ENCODE data around the gene POLD1.
"Not testable (repeated sequence)": the region's sequence is repeated elsewhere in the genome, so short reads cannot be mapped to it uniquely, and the experiment has no call there.

POLD1 gene

DNA sequence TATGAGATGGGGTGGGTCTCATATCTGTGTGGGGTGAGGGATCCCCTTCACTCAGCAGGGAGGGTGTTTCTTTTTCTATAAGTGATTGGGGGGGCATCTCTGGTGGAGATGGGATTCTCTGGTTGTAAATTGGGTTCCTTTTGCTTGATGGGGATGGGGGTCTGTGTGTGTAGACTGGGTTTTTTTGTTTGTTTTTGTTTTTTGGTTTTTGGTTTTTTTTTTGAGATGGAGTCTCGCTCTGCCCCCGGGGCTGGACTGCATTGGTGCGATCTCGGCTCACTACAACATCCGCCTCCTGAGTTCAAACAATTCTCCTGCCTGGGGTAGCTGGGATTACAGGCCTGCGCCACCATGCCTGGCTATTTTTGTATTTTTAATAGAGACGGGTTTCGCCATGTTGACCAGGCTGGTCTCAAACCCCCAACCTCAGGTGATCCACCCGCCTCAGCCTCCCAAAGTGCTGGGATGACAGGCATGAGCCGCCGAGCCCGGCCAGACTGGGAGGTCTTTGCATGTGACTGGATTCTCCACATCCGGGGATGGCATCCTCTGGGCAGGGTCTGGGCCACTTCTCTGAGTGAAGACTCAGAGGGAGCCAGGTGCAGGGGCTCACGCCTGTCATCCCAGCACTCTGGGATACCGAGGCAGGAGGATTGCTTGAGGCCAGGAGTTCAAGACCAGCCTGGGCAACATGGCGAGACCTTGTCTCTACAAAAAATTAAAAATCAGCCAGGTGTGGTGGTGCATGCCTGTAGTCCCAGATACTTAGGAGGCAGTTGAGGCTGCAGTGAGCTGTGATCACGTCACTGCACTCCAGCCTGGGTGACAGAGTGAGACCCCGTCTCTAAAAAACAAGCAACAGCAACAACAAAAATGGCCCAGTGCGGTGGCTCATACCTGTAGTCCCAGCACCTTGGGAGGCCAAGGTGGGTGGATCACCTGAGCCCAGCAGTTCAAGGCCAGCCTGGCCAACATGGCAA is 49.3 kb downstream of the POLD1 start:
- no peak for DNase-seq (ENCODE audit: low read depth in 1 of 2, low spot score in 1 of 2)

DNA sequence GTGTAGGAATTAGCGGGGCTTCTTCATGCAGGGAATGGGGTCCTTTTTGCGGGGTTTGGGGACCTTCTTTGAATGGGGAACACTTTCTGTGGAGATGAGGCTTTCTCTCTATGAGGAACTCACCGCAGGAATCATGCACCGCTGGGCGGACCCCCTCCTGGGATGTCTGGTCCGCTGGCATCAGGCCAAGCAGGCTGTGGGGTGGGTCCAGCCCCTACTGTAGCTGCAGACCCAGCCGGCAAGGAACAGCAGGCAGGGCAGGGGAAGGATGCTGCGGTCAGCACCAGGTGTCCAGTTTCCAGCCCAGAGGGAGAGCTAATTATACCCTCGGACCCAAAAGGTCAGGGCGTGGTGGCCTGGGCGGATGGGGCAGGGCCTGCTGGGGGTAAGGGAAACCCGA is 50.4 kb downstream of the POLD1 start:
- no peak for DNase-seq (ENCODE audit: low read depth in 1 of 2, low spot score in 1 of 2)

DNA sequence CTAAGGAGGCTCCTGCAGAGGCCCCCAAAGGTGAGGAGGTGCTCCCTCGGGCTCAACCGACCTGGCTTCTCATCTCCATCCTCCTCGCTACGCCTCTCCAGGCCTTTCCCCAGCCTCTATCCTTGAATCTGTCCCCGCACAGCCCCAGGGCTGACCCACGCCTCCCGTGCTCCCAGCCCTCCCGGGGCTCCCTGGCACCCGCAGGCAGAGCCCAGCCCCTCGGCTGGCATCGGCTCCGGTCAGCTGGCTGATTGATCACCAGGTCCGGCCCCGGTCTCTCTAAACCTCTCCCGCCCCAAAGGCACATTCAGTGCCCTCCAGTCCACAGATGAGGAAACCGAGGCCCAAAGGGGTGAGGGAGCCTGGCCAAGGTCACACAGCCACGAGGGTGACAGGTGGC is 51.1 kb downstream of the POLD1 start:
- DNase-seq (ENCODE audit: low read depth in 1 of 2, low spot score in 1 of 2): no peak

DNA sequence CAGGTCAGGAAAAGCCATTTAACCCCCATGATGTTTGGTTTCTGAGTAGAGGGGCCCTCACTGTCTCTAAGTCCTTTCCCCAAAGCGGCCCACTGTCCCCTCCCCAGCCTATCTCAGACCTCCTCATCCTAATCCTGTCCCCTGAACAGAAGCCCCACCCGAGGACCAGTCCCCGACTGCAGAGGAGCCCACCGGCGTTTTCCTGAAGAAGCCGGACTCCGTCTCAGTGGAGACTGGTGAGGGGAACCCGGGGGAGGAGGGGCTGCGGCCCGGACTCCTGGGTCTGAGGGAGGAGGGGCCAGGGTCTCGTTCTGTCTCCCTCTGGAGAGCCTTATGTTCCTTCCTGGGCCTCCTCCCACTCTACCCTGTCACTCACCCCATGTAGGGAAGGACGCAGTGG is 51.5 kb downstream of the POLD1 start:
- no peak for DNase-seq (ENCODE audit: low read depth in 1 of 2, low spot score in 1 of 2)

DNA sequence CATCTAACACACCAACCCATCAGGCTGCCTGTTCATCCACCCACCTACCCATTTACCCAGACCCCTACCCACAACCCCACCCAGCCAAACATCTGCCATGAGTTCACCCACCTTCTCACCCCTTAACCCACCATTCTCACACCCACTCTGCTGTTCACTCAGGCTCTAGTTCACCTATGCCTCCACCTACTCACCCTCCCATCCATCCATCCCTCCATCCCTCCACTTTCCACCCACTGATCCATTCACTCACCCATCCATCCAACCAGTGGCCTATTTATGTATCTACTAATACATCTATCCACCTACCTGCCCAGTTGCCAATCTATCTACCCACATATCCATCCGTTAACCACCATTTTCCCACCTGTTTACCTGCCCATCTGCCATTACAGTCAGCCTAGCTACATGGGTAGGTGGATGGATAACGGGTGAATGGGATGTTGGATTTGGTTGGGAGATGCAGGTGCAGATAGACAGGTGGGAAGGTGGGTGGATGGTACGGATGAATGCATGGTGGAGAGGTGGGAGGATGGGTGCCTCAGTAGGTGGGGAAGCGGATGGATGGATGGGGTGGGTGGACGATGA is 53.8 kb downstream of the POLD1 start:
- no peak for DNase-seq (ENCODE audit: low read depth in 1 of 2, low spot score in 1 of 2)

DNA sequence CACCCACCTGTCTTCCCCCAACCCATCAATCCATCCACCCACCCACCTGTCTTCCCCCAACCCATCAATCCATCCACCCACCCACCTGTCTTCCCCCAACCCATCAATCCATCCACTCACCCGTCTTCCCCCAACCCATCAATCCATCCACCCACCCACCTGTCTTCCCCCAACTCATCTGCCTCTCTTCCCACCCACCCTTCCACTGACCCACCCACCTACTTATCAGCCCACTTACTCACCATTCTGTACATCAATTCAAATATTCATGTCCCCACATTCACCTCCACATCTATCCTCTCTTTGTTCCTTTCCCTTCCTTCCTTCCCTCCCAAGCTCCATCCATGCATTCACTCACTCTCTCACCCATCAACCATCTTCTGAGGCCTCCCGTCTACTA is 55.0 kb downstream of the POLD1 start:
- not testable (repeated sequence) for DNase-seq (ENCODE audit: low read depth in 1 of 2, low spot score in 1 of 2)

DNA sequence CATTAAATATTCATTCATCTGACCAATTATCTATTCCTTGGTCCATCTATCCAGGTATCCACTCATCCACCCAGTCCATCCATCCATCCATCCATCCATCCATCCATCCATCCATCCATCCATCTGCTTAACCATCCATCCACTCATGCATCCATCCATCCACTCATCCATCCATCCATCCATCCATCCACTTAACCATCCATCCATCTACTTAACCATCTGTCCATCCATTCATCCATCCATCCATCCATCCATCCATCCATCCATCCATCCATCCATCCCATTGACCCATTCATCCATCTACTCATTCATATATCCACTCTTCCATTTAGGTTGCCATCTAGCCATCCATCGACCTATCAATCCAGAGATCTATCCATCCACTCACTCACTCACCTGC is 59.9 kb downstream of the POLD1 start:
- DNase-seq (ENCODE audit: low read depth in 1 of 2, low spot score in 1 of 2): no peak

DNA sequence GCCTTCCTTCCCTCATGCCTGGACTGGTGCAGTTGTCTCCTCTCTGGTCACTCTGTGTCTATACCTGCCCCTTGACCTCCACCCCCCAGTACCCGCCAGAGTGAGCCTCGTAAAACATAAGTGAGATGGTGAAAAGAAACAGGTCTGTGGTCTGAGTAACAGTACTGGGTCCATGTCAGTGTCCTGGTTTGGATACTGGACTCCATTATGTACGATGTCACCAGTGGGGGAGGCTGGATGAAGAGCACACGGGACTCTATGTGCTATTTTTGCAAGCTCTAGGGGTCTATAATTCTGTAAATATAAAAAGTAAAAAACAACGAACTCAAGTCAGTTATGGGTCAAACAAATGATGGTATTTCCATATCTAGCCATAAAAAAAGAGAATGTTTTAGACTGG is 62.9 kb downstream of the POLD1 start:
- no peak for DNase-seq (ENCODE audit: low read depth in 1 of 2, low spot score in 1 of 2)

DNA sequence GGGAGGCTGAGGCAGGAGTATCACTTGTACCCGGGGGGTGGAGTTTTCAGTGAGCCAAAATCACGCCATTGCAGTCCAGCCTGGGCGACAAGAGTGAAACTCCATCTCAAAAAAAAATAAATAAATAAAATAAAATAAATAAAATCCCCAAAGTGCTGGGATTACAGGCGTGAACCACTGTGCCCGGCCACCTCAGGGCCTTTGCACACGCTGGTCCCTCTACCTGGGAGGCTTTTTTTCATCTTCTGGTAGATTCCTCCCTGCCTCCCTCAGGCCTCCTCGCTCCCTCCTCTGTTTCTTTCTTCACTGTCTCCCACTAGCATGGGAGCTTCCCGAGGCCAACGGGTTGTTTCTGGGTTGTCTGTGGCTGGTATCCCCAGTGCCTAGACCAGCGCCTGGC is 63.6 kb downstream of the POLD1 start:
- no peak for DNase-seq (ENCODE audit: low read depth in 1 of 2, low spot score in 1 of 2)

DNA sequence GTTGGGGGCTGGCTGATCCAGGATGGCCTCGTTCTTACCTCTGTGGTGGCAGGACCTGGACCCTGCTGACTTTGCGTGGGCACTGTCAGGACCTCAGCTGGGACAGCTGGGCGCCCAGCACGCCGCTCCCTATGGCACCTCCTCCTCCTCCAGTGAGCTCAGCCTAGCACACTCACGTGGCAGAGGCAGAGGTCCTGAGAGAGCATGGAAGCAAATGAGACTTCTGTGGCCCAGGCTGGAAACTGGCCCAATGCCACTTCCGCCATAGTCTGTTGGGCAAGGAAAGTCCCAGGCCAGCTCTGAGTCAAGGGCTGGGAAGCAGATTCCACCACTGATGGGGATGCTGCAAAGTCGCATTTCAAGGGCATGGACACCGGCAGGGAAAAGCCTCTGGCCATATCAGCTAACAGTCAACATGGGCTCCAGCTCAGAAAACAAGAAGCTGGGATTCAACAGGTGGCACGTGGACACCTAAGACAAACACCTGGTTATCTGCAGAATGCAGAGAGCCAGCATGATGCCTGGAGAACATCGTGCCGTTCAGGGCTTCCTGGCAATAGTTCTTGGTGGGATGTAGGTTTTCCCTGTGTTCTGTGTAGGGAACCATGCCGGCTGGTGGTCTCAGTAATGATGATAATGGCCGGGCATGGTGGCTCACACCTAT is 65.2 kb downstream of the POLD1 start:
- DNase-seq (ENCODE audit: low read depth in 1 of 2, low spot score in 1 of 2): no peak

DNA sequence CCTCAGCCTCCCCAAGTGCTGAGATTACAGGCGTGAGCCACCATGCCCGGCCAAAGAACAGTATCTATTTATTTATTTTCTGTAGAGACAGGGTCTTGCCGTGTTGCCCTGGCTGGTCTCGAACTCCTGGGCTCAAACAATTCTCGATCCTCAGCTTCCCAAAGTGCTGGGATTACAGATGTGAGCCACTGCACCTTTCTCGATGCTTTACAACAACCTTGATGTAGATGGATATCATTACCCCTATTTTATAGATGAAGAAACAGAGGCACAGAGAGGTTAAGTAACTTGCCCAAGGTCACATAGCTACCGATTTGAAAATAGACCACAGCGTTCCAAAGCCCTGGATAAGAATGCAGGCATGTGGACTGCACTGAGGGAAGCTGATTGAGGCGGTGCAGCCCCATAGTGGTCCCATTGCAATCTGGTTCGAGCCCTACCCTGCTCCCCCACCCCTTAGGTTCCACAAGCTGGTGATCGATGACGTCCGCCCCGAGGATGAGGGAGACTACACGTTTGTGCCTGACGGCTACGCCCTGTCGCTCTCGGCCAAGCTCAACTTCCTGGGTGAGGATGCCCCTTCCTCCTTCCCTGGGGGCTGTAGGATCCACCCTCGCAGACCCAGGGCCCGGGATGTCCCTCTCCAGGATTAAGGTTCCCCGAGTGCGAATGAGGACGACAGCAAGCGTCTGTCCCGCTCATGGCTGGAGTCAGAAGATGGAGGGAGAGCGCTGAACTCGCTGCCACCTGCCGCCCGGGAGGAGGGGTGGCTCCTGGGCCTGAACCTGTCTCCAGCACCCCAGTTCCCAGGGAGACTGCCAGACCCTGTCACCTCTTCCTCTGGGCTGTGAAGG is 66.4 kb downstream of the POLD1 start:
- no peak for DNase-seq (ENCODE audit: low read depth in 1 of 2, low spot score in 1 of 2)

DNA sequence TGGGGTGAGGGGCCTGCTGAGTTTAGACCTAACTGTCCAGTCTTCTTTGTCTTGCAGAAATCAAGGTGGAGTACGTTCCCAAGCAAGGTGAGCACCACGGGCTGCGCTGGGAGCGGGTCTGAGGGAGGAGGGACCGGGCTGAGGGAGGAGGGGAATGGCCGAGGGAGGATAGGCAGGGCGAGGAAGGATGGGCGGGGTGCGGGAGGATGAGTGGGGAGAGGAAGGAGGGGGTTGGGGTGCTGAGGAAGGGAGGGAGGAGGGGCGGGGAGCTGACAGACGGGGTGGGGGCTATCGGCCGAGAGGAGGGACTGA is 67.0 kb downstream of the POLD1 start:
- DNase-seq (ENCODE audit: low read depth in 1 of 2, low spot score in 1 of 2): no peak

DNA sequence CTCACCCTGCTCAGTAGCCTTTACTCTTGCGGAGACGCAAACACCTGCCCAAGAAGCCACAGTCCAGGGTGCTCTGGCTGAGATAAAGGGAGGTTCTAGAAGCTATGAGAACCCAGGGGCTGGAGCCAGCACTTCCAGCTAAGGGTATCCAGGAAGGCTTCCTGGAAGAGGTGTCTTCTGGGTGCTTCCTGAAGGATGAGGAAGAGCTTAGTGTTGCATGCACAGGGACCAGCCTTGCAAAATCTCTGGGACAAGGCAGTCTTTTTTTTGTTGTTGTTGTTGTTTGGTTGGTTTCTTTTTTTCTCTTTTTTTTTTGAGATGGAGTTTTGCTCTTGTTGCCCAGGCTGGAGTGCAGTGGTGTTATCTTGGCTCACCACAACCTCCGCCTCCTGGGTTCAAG is 69.1 kb downstream of the POLD1 start:
- DNase-seq (ENCODE audit: low read depth in 1 of 2, low spot score in 1 of 2): no peak

DNA sequence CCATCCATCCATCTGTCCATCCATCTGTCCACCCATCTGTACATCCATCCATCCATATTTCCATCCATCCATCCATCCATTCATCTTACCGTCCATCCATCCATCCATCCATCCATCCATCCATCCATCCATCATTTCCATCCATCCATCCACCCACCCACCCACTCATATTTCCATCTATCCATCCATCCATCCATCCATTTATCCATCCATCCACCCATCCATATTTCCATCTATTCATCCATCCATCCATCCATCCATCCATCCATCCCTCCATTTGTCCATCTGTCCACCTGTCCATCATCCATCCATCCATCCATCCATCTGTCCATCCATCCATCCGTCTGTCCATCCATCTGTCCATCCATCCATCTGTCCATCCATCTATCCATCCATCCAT is 71.8 kb downstream of the POLD1 start:
- DNase-seq (ENCODE audit: low read depth in 1 of 2, low spot score in 1 of 2): no peak

DNA sequence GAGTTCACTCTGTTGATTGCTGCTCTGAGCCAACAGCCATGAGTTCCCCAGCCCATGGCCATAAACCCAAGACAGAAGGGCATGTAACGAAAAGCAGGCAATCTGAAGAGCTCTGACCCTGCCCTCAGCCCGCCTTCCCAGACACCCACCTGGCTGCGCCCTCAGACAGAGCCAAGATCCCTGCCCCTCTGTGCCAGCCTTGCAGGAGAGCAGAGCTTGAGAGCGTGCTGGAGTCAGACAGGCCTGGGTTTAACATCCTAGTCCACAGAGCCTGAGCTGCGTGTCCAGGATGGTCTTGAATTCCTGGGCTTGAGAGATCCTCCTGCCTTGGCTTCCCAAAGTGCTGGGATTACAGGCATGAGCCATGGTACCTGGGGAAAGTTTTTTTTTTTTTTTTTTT is 73.2 kb downstream of the POLD1 start:
- no peak for DNase-seq (ENCODE audit: low read depth in 1 of 2, low spot score in 1 of 2)

DNA sequence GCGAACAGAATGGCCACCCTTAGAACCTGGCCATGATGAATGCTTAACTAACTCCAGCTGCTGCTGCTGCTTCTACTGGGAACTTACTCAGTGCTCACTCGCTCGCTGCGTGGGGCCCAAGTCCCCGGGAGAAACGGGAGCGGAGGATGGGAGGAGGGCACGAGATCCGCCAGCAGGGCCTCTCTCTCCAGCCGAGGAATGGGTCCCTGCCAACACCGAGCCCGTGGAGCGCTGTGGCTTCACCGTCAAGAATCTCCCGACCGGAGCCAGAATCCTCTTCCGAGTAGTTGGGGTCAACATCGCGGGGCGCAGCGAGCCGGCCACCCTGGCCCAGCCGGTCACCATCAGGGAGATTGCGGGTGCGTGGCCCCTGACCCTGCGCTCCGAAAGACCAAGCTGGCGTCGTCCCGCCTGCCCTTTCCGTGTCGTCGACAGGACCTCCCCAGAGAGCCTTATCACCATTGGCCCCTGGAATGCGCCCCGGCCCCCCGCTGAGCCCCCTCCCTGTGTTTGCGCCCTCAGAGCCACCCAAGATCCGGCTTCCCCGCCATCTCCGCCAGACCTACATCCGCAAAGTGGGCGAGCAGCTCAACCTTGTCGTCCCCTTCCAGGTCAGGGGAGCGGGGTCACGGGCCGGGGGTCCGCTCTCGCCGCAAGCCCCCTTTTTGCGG is 74.4 kb downstream of the POLD1 start:
- no peak for DNase-seq (ENCODE audit: low read depth in 1 of 2, low spot score in 1 of 2)

DNA sequence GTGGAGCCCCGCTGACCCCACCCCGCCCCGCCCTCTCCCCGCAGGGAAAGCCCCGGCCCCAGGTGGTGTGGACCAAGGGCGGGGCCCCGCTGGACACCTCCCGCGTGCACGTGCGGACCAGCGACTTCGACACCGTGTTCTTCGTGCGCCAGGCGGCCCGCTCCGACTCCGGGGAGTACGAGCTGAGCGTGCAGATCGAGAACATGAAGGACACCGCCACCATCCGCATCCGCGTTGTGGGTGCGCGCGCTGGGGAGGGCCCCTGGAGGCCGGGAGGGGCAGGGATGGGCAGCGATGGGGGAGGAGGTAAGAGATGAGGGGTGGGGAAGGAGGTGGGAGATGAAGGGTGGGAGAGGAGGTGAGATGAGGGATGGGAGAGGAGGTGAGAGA is 74.9 kb downstream of the POLD1 start:
- DNase-seq (ENCODE audit: low read depth in 1 of 2, low spot score in 1 of 2): no peak

DNA sequence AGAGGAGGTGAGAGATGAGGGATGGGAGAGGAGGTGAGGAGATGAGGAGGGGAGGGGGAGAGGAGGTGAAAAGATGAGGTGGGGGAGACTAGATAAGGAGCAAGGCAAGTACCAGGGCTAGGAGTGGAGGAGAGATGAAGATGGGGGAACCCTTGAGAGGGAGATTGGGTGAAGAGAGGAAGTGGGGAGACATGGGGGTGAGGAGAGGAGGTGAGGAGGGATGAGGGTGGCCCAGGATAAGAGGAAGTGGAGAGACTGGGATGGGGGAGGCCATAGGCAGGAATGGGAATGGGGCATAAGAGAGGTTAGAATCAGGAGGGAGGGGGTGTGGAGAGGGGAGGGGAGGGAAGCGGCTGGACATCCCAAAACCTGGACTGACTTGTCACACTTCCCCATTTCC is 75.5 kb downstream of the POLD1 start:
- no peak for DNase-seq (ENCODE audit: low read depth in 1 of 2, low spot score in 1 of 2)

DNA sequence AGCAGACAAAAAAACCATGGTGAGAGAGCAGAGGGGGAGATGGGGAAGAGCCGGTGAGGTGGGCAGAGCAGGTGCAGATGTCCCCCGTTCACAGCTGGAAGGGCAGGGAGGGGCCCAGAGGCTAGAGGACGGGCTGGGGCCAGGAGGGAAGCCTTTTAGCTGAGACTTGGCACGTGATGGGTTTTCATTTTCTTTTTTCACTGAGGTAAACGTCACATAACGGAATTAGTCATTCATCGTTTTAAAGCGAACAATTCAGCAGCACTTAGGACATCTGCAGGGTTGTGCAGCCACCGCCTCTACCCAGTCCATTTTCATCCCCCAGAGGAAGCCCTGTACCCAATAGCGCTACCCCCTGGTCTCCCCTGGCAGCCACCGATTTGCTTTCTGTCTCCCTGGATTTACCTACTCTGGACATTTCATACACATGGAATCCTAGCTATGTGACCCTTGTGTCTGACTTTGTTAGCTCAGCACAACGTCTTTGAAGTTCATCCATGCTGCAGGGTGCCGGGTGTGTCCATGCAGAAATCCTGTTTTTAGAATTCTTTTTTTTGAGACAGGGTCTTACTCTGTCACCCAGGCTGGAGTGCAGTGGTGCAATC is 76.1 kb downstream of the POLD1 start:
- no peak for DNase-seq (ENCODE audit: low read depth in 1 of 2, low spot score in 1 of 2)

DNA sequence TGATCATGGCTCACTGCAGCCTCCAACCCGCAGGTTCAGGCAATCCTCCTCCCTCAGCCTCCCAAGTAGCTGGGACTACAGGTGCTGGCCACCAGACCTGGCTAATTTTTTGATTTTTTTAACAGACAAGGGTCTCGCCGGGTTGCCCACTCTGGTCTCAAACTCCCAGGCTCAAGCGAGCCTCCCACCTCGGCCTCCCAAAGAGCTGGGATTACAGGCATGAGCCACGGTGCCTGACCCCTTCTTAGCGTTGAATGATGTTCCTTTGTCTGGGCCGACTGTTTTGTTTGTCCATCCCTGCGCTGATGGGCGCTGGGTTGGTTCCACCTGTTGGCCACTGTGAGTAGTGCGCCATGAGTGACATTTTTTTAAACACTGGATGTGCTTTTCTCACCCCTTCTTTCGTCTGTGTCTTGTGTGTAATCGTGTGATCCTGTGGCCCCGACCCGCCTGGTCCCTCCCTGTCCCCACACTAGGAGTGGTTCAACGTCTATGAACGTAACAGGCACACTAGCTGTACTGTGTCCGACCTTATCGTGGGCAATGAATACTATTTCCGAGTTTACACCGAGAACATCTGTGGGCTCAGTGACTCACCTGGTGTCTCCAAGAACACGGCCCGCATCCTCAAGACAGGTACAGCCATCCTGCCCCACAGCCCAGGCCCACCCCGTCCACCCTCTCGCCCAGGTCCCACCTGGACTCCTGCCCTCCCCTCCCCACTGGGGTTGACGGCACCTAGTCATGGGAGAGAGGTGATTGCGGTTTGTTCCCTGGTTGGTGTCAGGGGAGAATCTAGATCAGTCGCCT is 77.1 kb downstream of the POLD1 start:
- peak; percentile 11 to 31 for DNase-seq (ENCODE audit: low read depth in 1 of 2, low spot score in 1 of 2)

Data from stimulated activated CD4-positive, alpha-beta T cell treated with anti-CD3 and anti-CD28 coated beads, Interleukin-15, amount 100 ng/mL, for 1 hour (primary cell).